Rectal smooth muscle tissue (tissue), 1 donor: ENCODE measurements around the gene TENM4.

ENCODE experiments used
- H3K27ac ChIP-seq: one replicate; pipeline ENCODE4 v1.7.0; 2013; ENCODE audit warnings: low read depth, low read length, inconsistent platforms
- H3K27me3 ChIP-seq: one replicate; pipeline ENCODE4 v1.7.0; 2013; ENCODE audit warnings: low read length; ENCODE audit not compliant: control insufficient read depth, insufficient read depth
- H3K36me3 ChIP-seq: one replicate; pipeline ENCODE4 v1.7.0; 2013; ENCODE audit warnings: low read length; ENCODE audit not compliant: control insufficient read depth, insufficient read depth
- H3K4me1 ChIP-seq: one replicate; pipeline ENCODE4 v1.7.0; 2013; ENCODE audit warnings: low read length; ENCODE audit not compliant: control insufficient read depth, insufficient read depth
- H3K4me3 ChIP-seq: one replicate; pipeline ENCODE4 v1.7.0; 2013; ENCODE audit warnings: low read length
- H3K9ac ChIP-seq: one replicate; pipeline ENCODE4 v1.7.0; 2013; ENCODE audit warnings: low read length

TENM4 gene

DNA sequence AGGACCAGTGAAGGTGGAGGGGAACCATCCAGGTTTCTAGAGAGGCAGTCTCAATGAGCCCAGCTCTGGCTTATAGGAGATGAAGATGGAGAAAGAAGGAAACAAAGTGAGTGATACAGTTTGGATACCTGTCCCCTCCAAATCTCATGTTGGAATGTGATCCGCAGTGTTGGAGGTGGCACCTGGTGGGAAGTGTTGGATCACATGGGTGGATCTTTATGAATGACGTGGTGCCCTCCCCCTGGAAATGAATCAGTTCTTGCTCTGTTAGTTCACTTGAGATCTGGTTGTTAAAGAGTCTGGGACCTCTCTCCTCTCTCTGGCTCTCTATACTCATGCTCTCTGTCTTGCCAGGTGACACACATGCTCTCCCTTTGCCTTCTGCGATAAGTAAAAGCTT, 473.0 kb downstream of the TENM4 start:
- no peak overlapping the region for H3K9ac ChIP-seq
- no peaks in the 10 kb centered on the region for H3K36me3 ChIP-seq
- no peaks in the 10 kb centered on the region for H3K27me3 ChIP-seq
- no peak overlapping the region for H3K4me3 ChIP-seq
- no peak overlapping the region for H3K27ac ChIP-seq
- no peaks in the 10 kb centered on the region for H3K4me1 ChIP-seq

- H3K4me3 ChIP-seq = no peak overlapping the region
- H3K9ac ChIP-seq = no peak overlapping the region
- H3K36me3 ChIP-seq = no peaks in the 10 kb centered on the region
- no peak overlapping the region for H3K27ac ChIP-seq
- H3K4me1 ChIP-seq = no peaks in the 10 kb centered on the region
- no peaks in the 10 kb centered on the region for H3K27me3 ChIP-seq
Observed at GRCh38 chr11:78965432-78965831, 475.4 kb downstream of the TENM4 start.

GRCh38 chr11:78961937-78962701, 478.7 kb downstream of the TENM4 start:
- Histone ChIP-seq H3K4me1 (no peaks in the 10 kb centered on the region), H3K27me3 (no peaks in the 10 kb centered on the region), H3K9ac (no peak overlapping the region), H3K4me3 (no peak overlapping the region), H3K27ac (no peak overlapping the region), H3K36me3 (no peaks in the 10 kb centered on the region)

DNA sequence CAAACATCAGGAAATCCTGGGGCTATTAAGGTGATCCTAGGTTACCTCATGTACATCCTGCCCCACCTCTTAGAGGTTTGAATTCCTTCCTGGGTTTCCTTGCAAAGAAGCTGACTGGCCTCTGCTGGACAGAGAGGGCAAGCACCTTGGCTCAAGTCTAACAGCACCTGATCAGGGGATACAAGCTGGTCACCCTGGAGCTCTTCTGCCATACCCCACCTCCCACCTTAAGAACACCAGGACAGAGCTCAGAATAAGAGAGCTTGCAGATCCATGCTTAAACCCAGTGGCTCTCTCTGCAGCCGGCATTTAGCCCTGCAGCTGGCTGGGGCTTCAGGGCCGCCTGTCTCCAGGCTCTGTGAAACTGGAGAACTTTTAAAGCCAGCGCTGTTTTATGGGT, 479.6 kb downstream of the TENM4 start:
- Histone ChIP-seq H3K4me3 (no peak overlapping the region), H3K27me3 (no peaks in the 10 kb centered on the region), H3K9ac (no peak overlapping the region), H3K4me1 (no peaks in the 10 kb centered on the region), H3K27ac (no peak overlapping the region), H3K36me3 (no peaks in the 10 kb centered on the region)

- no peaks in the 10 kb centered on the region for H3K27me3 ChIP-seq
Observed at GRCh38 chr11:78958444-78958843, 482.4 kb downstream of the TENM4 start.

DNA sequence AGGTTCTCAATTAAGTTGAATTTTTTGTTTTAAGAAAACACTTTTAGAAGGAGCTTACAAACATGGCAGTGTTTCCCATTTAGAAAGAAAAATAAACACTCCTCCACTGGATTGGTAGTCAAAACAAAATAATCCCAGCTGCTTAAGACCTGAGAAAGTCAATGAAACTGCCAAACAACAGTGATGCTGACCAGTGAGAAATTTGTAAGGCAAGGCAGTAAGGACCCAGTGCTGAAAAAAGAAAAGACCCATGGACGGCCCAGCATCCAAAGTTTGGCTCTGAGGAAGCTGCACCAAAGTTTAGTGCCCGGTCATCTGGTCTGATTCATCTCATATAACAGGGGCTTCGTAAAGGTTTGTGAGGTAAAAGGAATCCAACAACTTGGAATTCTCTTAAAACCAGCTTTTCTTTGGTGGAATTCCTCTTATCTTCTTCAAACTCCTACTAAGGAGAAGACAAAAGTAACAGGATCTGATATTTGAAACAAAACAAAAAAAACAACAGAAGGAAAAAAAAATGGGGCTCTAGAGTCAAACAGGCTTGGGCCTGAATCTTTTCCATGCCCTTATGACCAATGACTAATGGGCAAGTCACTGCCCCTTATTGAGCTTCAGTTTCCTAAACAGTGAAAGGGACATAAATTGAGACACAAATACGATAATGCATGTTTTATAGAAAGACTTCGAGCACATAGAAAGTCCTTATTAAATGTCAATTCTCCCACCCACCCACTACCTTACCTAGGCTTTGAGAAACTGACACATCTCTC, 483.2 kb downstream of the TENM4 start:
- Histone ChIP-seq H3K27ac (no peak overlapping the region), H3K4me1 (no peaks in the 10 kb centered on the region), H3K4me3 (no peak overlapping the region), H3K27me3 (no peaks in the 10 kb centered on the region), H3K36me3 (no peaks in the 10 kb centered on the region), H3K9ac (no peak overlapping the region)

More at GRCh38 chr11:78958444-78958843, 482.4 kb downstream of the TENM4 start:
- Histone ChIP-seq H3K36me3 (no peaks in the 10 kb centered on the region), H3K27ac (no peak overlapping the region), H3K4me1 (no peaks in the 10 kb centered on the region), H3K4me3 (no peak overlapping the region), H3K9ac (no peak overlapping the region)

GRCh38 chr11:78954696-78955095, 486.1 kb downstream of the TENM4 start:
- H3K36me3 ChIP-seq = no peaks in the 10 kb centered on the region
- H3K27ac ChIP-seq = no peak overlapping the region
- H3K9ac ChIP-seq = no peak overlapping the region
- H3K4me3 ChIP-seq = no peak overlapping the region
- H3K27me3 ChIP-seq = no peaks in the 10 kb centered on the region
- no peaks in the 10 kb centered on the region for H3K4me1 ChIP-seq

DNA sequence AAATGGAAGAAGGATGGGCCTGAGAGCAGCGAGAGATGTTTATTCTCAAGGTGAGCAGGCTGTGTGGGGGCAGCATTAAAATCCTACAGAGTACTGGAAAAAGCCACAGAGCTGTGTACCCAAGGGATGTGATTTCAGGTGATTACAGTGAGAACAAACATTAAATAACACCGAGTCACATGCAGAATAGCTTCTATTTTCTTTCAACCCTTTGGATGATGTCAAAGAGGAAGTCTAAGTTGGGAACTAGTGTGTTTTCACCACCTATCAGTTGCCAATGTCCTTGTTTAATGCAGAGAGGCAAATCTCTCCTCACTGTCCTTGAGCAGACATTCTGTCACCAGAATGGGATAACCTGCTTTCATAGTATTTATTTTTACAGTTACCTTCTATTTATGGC, 486.6 kb downstream of the TENM4 start:
- no peak overlapping the region for H3K4me3 ChIP-seq
- no peak overlapping the region for H3K27ac ChIP-seq

GRCh38 chr11:78952890-78953289, 487.9 kb downstream of the TENM4 start:
- no peak overlapping the region for H3K27ac ChIP-seq
- H3K36me3 ChIP-seq = no peaks in the 10 kb centered on the region
- H3K27me3 ChIP-seq = no peaks in the 10 kb centered on the region
- H3K9ac ChIP-seq = no peak overlapping the region
- no peak overlapping the region for H3K4me3 ChIP-seq
- H3K4me1 ChIP-seq = no peaks in the 10 kb centered on the region

More for the DNA sequence above, 486.6 kb downstream of the TENM4 start:
- H3K9ac ChIP-seq = no peak overlapping the region
- no peaks in the 10 kb centered on the region for H3K27me3 ChIP-seq
- H3K4me1 ChIP-seq = no peaks in the 10 kb centered on the region
- H3K36me3 ChIP-seq = no peaks in the 10 kb centered on the region

DNA sequence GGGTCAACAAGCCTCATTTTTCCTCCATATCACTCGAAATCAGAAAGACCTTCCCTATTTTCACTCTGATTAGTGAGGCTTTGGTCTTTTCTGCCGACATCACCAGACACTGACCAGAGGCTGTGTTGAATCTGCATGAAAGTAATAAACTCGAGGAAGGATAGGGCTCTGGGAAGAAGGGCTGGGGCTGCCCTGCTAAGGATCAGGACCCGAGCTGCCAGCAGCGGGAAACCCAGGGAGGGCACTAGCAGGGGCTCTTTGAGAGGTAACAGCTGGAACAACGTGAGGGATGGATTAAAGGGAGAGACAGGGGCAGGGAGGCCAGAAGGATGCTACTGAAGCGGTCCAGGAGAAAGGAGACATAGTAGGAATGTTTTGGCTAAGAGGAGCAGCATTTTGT, 488.7 kb downstream of the TENM4 start:
- Histone ChIP-seq H3K36me3 (no peaks in the 10 kb centered on the region), H3K4me1 (no peaks in the 10 kb centered on the region), H3K27ac (no peak overlapping the region), H3K27me3 (no peaks in the 10 kb centered on the region), H3K4me3 (no peak overlapping the region), H3K9ac (no peak overlapping the region)

DNA sequence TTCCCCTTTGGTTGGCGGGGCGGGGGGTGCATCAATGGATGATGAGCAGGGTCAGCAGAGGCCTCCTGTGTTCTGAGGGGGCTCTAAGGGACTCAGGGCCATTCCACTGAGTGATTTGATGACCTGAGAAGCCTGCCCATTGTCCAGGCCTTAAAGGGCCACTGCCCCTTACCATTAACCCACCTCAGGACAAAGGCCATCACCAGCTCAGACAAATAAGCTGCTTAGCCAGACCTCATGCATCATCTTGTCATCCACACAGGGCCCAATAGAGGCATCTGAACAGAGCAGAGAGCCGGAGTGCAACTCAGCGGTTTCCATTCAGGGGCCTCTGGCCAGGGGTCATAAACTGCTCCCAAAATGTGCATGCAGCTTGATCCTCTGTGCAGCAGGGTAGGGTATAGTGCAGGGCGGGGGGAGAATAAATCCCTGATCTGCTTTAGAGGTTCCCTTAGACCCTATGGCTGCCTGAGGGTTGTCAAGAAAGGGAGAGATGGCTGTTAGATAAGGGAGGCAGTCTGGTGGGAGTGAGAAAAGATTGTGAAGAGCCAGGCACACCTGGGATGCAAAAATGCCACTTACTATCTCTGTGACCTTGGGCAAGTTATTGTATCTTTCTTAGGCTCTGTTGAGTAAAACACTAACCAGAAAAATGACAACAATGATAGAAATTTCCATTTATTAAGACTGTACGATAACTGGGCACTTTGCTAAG, 490.7 kb downstream of the TENM4 start:
- H3K36me3 ChIP-seq = no peaks in the 10 kb centered on the region
- no peaks in the 10 kb centered on the region for H3K27me3 ChIP-seq
- H3K27ac ChIP-seq = no peak overlapping the region
- H3K4me1 ChIP-seq = no peaks in the 10 kb centered on the region
- no peak overlapping the region for H3K9ac ChIP-seq
- no peak overlapping the region for H3K4me3 ChIP-seq
